OCI-LY3 (cell line): ENCODE results near the gene STRN3.

Experiments
- H2AFZ ChIP-seq: fragments of 200-600, 300-600 bp; shearing (Covaris generic); 2 replicates; pipeline ENCODE4 v1.6.0; 2014; ENCODE audit warnings: antibody characterized with exemption, low read depth, low read length
- H3K27ac ChIP-seq: fragments of 200-600, 300-600 bp; sonication (generic); 2 replicates; pipeline ENCODE4 v1.5.1; 2014; ENCODE audit warnings: mild to moderate bottlenecking, low read length, moderate library complexity, mixed read lengths
- H3K27me3 ChIP-seq: fragments of 200-600, 300-600 bp; sonication (generic); 2 replicates; pipeline ENCODE4 v1.6.1; 2014; ENCODE audit warnings: low read depth, low read length, mixed read lengths
- H3K36me3 ChIP-seq: fragments of 200-600, 300-600 bp; sonication (generic); replicated peaks from 2 replicates; pipeline ENCODE3; 2014; ENCODE audit warnings: low read depth, low read length, mixed read lengths
- H3K4me1 ChIP-seq: fragments of 300-600, 200-600 bp; sonication (generic); 2 replicates; pipeline ENCODE4 v1.6.1; 2014; ENCODE audit warnings: low read length, mixed read lengths
- H3K4me2 ChIP-seq: fragments of 200-600, 300-600 bp; sonication (generic); 2 replicates; pipeline ENCODE4 v1.6.1; 2014; ENCODE audit warnings: low read length, mixed read lengths
- H3K4me3 ChIP-seq: fragments of 300-600, 200-600 bp; sonication (generic); 2 replicates; pipeline ENCODE4 v1.5.1; 2014; ENCODE audit warnings: antibody characterized with exemption, mild to moderate bottlenecking, low read length, moderate library complexity
- H3K79me2 ChIP-seq: fragments of 300-600, 200-600 bp; shearing (Covaris generic); 2 replicates; pipeline ENCODE4 v1.6.1; 2014; ENCODE audit warnings: mild to moderate bottlenecking, low read length, mixed read lengths
- H3K9ac ChIP-seq: fragments of 300-600, 200-600 bp; shearing (Covaris generic); 2 replicates; pipeline ENCODE4 v1.6.0; 2014; ENCODE audit warnings: mild to moderate bottlenecking, low read length, moderate library complexity
- H3K9me3 ChIP-seq: fragments of 200-600, 300-600 bp; shearing (Covaris generic); 2 replicates; pipeline ENCODE4 v1.6.1; 2014; ENCODE audit warnings: low read length, mixed read lengths; ENCODE audit not compliant: insufficient read depth
- H4K20me1 ChIP-seq: fragments of 200-600, 300-600 bp; sonication (generic); 2 replicates; pipeline ENCODE4 v1.6.1; 2016; ENCODE audit warnings: low read length, mixed read lengths; ENCODE audit not compliant: insufficient read depth
- CTCF ChIP-seq: fragments of 200-600, 300-600 bp; sonication (generic); IDR thresholded peaks from 2 replicates; pipeline ENCODE4 v1.5.1; 2014; ENCODE audit warnings: antibody characterized with exemption, low read length, low read depth
- EZH2phosphoT487 ChIP-seq: fragments of 200-600 bp; shearing (Covaris generic); IDR thresholded peaks from 2 replicates; pipeline ENCODE4 v1.6.1; 2018; ENCODE audit warnings: antibody characterized with exemption, mixed run types, low read depth

STRN3 gene

GRCh38 chr14:30996892-30997659 lies 29.1 kb downstream of the STRN3 start:
- Histone ChIP-seq H3K4me2 (no peak overlapping the region), H3K27ac (no peak overlapping the region), H3K4me1 (peaks cover 11% of the 10 kb centered on the region), H3K36me3 (peaks cover 35% of the 10 kb centered on the region), H3K79me2 (peaks cover 90% of the 10 kb centered on the region), H3K9ac (no peak overlapping the region), H3K27me3 (no peaks in the 10 kb centered on the region), H3K9me3 (peaks cover 12% of the 10 kb centered on the region; the same call in 1 of the 2 replicates), H4K20me1 (peaks cover 64% of the 10 kb centered on the region), H2AFZ (no peak overlapping the region), H3K4me3 (no peak overlapping the region)
- TF ChIP-seq EZH2phosphoT487 (no peak), CTCF (no peak)

- peaks cover 12% of the 10 kb centered on the region; the same call in 1 of the 2 replicates for H3K9me3 ChIP-seq
- H3K4me3 ChIP-seq = no peak overlapping the region
- H3K9ac ChIP-seq = no peak overlapping the region
- H4K20me1 ChIP-seq = peaks cover 73% of the 10 kb centered on the region
- no peak overlapping the region for H3K4me2 ChIP-seq
- TF ChIP-seq EZH2phosphoT487 (no peak), CTCF (no peak)
- no peak overlapping the region for H3K27ac ChIP-seq
- no peak overlapping the region for H2AFZ ChIP-seq
- peaks cover 28% of the 10 kb centered on the region for H3K36me3 ChIP-seq
- peaks cover 11% of the 10 kb centered on the region for H3K4me1 ChIP-seq
- no peaks in the 10 kb centered on the region for H3K27me3 ChIP-seq
- peaks cover 91% of the 10 kb centered on the region for H3K79me2 ChIP-seq
Observed at GRCh38 chr14:30995689-30996088, 30.5 kb downstream of the STRN3 start.

GRCh38 chr14:30994681-30995620 lies 31.2 kb downstream of the STRN3 start:
- Histone ChIP-seq H3K27me3 (no peaks in the 10 kb centered on the region), H3K4me2 (peak overlapping the region; percentile 44), H4K20me1 (peaks cover 78% of the 10 kb centered on the region), H3K9me3 (peaks cover 12% of the 10 kb centered on the region; the same call in 1 of the 2 replicates), H3K4me3 (no peak overlapping the region; the same call in 1 of the 2 replicates), H3K4me1 (peaks cover 11% of the 10 kb centered on the region), H3K27ac (no peak overlapping the region; the same call in 1 of the 2 replicates), H3K9ac (no peak overlapping the region), H3K36me3 (peaks cover 26% of the 10 kb centered on the region), H2AFZ (no peak overlapping the region), H3K79me2 (peaks cover 93% of the 10 kb centered on the region)
- TF ChIP-seq CTCF (no peak), EZH2phosphoT487 (no peak)

GRCh38 chr14:30993071-30993470 lies 33.1 kb downstream of the STRN3 start:
- peaks cover 71% of the 10 kb centered on the region for H4K20me1 ChIP-seq
- TF ChIP-seq EZH2phosphoT487 (no peak), CTCF (no peak)
- peaks cover 92% of the 10 kb centered on the region for H3K79me2 ChIP-seq
- 0 out of 2 replicates have a peak, but pooled peaks cover under 1% of the 10 kb centered on the region for H3K9me3 ChIP-seq
- H3K4me3 ChIP-seq = no peak overlapping the region
- H3K27ac ChIP-seq = no peak overlapping the region
- H3K9ac ChIP-seq = no peak overlapping the region
- peaks cover 7% of the 10 kb centered on the region for H3K36me3 ChIP-seq
- H2AFZ ChIP-seq = no peak overlapping the region
- H3K4me1 ChIP-seq = peaks cover 11% of the 10 kb centered on the region
- H3K27me3 ChIP-seq = no peaks in the 10 kb centered on the region
- H3K4me2 ChIP-seq = no peak overlapping the region
